Activated CD8-positive, alpha-beta memory T cell treated with anti-CD3 and anti-CD28 coated beads for 24 hours (primary cell): Measurements from ENCODE around the gene METTL21C.

Experiments
- DNase-seq: peaks from one replicate; pipeline ENCODE4 v3.0.0-alpha.2; 2020

Gene METTL21C

DNA sequence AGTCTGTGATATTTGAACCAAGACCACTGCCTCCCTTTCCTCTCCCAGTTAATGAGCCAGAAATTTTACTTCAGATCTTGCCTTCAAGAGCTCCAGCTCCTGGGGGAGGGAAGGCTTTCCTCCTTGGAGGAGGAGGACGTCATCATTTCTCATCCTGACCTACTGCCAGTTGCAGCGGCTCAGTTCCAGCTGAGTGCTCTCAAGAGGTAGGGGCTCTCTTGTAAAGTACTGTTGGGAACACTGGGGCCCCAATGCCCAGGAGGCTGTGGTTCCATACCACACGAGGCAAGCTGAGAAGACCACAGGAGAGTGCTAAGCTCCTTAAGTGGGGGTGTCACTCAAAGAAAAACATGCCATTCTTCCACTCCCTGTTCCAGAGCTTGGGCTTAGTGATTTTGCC, 36.2 kb downstream of the METTL21C start:
- DNase-seq = no peak

DNA sequence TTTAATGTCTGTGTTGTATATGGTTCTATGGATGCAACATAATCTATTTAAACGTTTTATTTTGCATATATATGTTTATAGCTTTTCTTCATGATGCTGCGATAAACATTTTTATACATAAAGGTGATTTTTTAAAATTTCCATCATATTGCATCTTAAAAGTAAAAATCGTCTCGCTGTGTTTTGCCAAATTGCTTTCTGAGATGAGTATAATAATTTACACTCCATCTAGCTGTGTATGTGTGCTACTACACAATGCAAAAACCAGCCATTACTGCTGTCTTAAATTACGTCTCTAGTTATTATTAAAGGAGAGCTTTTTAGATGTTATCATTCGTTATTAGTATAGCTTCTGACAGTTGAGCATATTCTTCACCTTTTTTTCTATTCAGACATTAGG, 37.2 kb downstream of the METTL21C start:
- DNase-seq = no peak

DNA sequence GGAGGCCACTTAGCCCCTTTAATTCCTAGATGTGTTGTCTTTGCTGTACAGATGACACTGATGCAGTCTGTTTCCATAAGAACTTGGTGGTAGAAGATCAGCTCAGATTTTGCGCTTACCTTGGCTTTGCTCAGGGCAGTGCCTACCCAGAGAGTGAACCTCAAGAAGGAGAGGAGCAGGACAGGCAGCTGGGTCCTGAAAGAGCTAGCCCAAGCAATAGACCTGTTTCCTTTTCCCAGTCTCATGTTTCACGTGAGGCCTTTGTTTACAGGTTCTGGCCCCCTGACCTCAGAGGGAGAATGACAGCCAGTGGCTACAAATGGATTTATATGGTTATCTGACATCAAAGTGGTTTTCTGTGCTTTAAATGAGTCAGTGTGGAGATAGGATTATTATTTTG, 40.1 kb downstream of the METTL21C start:
- DNase-seq = no peak

DNA sequence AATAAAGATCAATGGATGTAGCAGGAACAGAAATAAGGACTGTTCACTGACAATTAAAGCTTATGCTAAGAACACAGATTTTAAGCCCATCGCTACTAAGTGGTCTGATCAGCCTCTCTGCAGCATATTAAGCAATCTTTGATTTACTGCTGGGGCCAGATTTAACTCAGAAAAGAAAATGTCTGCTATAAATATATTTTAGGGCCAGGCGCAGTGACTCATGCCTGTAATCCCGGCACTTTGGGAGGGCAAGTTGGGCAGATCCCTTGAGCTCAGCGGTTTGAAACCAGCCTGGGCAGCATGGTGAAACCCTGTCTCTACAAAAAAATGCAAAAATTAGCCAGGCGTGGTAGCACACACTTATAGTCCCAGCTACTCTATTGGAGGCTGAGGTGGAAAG, 43.0 kb downstream of the METTL21C start:
- DNase-seq = no peak

DNA sequence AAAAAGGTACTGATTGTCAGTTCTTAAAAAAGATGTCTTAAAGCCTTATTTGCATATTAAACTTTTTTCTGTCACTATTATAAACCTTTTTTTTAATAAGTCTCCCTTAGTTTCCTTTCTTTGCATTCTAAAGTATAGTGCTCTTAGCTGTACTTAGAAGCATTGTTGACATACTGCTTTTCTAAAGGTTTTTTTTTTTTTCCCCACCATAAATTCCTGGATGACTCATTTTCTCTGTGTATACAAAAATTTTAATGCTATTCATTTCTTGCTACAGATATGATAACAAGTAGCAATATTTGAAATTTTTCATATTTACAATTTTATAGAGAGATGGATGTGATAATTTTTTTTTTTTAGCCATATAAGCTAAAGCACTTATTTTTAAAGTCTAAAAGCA, 43.5 kb downstream of the METTL21C start:
- no peak for DNase-seq

DNA sequence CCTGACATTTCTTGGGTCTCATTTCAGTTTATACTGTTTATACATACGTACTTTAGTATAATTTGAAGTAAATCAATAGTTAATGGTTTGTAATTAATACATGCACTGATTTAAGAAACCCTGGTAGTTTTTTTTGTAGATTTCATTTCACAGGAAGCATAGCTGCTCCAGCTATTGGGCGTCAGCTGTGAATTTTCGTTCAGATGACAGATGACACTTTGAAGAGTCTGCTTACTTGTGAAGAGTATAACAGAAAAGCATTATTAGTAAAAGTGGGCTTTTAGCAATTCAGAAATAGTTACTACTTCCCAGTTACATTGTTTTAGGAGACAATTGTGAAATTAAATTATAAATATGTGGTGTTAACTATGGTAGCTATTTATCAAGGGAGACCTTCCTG, 44.4 kb downstream of the METTL21C start:
- DNase-seq = no peak

DNA sequence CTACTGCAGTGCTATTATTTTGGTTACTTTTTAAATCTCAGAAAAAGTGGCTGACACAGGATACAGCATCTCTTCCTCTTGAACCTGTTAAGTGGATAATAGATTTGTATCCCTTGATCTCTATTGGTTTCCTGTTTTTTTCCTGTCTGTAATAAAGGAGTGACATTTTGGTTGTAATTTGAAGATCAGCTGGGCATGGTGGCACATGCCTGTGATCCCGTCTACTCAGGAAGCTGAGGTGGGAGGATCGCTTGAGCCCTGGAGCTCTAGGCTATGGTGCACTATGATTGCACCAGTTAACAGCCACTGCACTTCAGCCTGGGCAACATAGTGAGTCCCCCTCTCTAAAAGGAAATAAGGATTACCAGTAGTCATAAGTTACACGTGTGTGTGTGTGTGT, 46.8 kb downstream of the METTL21C start:
- no peak for DNase-seq

DNA sequence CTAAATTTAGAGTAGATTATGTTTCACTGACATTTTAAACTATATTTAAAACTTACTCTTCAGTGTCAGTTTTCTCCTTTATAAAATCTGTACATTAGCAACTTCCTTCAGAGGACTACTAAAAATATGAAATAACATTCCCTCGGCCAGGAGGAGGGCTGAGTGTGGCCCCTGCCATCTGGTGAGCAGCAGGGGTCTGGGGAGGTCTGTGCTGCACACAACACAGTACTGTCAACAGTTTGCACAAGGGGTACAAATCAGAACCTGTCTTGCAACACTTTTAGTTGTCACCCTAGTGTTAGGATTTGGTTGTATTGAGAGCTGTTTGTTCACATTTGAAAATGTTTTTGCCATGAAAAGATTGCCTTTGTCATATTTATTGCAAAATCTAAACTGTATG, 49.1 kb downstream of the METTL21C start:
- no peak for DNase-seq

DNA sequence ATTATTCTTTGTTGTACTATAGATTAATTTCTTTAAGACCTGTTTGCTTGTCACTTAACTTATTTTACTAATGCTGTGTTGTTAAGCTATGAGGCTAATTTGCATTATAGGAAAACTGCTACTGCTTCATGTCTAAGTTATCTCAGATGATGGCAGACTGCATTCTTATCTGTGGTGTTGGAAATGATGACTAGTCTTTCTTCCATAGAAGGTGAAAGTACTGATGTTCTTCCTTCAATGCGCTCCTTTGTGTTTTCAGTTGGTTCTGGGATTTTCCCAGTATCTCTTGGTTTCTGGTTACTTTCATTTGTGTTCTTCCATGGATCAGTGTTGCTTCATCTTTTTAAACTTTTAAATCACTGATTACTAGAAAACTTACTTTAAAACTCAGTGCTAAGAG, 51.2 kb downstream of the METTL21C start:
- no peak for DNase-seq

DNA sequence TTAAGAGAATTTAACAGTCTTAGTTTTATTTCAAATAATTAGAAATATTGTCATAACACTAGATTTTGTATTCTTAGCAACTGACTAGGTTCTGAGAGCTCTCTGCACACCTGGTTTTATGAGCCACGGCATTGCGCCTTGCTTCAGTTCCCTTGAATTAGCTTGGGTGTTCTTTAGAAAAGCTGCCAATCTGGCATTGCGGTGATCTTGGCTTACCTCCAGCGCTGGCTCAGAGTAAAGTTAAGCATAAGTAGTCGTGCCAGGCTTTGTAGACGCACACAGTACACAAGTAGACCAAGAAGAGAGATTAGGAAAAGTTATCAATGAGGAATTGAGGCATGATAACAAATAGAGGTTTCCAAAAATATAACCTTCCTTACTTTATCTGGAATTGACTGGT, 52.4 kb downstream of the METTL21C start:
- no peak for DNase-seq

DNA sequence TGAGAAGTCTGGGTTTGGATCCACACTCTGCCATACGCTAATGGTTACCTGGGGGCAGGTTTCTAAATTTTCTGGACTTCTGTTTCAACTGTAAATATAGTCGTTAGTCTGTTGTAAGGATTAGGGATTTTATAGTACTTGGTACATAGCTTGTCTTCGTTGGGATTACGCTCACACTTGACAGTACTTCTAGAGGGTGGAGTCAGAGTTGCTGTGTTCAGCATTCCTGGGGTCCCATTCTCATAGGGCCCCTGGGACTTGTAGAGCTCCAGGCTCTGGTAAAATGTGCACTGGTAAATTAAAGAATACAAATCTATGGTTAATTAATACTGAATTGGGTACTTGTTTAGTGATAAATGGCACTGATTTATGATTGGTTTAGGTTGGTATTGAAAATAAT, 52.8 kb downstream of the METTL21C start:
- no peak for DNase-seq

DNA sequence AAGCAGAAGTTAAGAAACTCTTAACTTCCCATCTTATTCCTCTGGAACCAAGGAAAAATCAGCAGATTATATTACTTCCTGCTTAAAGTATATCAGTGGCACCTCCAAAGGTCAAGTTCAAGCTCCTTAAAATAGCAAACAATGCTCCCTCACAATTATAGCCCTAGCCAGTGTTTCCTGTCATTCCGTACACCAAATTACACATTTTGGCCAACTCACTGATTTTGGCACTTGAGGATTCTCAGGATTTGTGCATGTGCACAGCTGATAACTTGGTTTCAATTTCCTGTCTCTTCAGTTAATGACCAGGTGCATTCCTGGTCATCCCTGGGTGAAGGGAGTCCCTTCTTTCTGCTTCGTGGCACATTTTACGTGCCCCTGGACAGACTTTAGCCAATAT, 56.1 kb downstream of the METTL21C start:
- no peak for DNase-seq
